WTC11 (cell line): Measurements from ENCODE around the gene DKK3. TPM values are rescaled to one million over a fixed set of nuclear protein-coding genes. Genes with fewer than 3 reads are reported as not detected.

Experiments used
- ATAC-seq: fragments of 200-7000 bp; cut with Tn5 transposase; 2 replicates; pipeline ENCODE4 v1.10.0; 2021; ENCODE audit warnings: mild to moderate bottlenecking, moderate library complexity
- CTCF ChIA-PET: fragments of 300-600 bp; sonication (Branson Sonifier 250); formaldehyde crosslinking; loops from one replicate; lab custom pipeline; 2021; ENCODE audit warnings: antibody characterized with exemption; lab: Charles Lee
- POLR2A ChIA-PET: fragments of 350-600 bp; sonication (Branson Sonifier 250); formaldehyde crosslinking; loops from one replicate; lab custom pipeline; 2021; ENCODE audit warnings: antibody characterized with exemption; lab: Charles Lee
- DNase-seq: peaks from one replicate; pipeline ENCODE4 v3.0.0; 2021; ENCODE audit warnings: low spot score
- H3K27ac Mint-ChIP-seq: 2 replicates; pipeline ENCODE4 v1.8.0; 2021; ENCODE audit warnings: mixed read lengths
- H3K27me3 Mint-ChIP-seq: 2 replicates; pipeline ENCODE4 v1.8.0; 2021; ENCODE audit warnings: low read depth, mild to moderate bottlenecking, moderate library complexity, mixed read lengths
- H3K36me3 Mint-ChIP-seq: 2 replicates; pipeline ENCODE4 v1.8.0; 2021; ENCODE audit warnings: mixed read lengths
- H3K4me1 Mint-ChIP-seq: 2 replicates; pipeline ENCODE4 v1.8.0; 2022; ENCODE audit warnings: mixed read lengths
- H3K4me3 Mint-ChIP-seq: 2 replicates; pipeline ENCODE4 v1.8.0; 2021; ENCODE audit warnings: mild to moderate bottlenecking, moderate library complexity, mixed read lengths
- H3K9me3 Mint-ChIP-seq: 2 replicates; pipeline ENCODE4 v1.8.0; 2021; ENCODE audit warnings: mixed read lengths
- ETV6 ChIP-seq: sonication (generic); formaldehyde crosslinking; IDR thresholded peaks from 2 replicates; pipeline ENCODE4 v1.8.1; 2022; ENCODE audit warnings: mild to moderate bottlenecking, missing genetic modification reagents
- GTF2I ChIP-seq: fragments of 250-450 bp; sonication (Bioruptor Pico); conservative IDR thresholded peaks from 2 replicates; pipeline ENCODE4 v1.4.0; 2021; ENCODE audit warnings: mild to moderate bottlenecking
- MYBL2 ChIP-seq: sonication (generic); formaldehyde crosslinking; IDR thresholded peaks from 2 replicates; pipeline ENCODE4 v1.8.1; 2023; ENCODE audit warnings: mild to moderate bottlenecking, moderate library complexity, missing genetic modification reagents
- NR1H2 ChIP-seq: sonication (generic); formaldehyde crosslinking; IDR thresholded peaks from 2 replicates; pipeline ENCODE4 v1.9.0; 2021; ENCODE audit warnings: mild to moderate bottlenecking, moderate library complexity, missing genetic modification reagents
- NR2C2 ChIP-seq: sonication (generic); formaldehyde crosslinking; IDR thresholded peaks from 2 replicates; pipeline ENCODE4 v1.8.0; 2022; ENCODE audit warnings: mild to moderate bottlenecking, missing genetic modification reagents
- RORB ChIP-seq: fragments of 250-450 bp; sonication (Bioruptor Pico); IDR thresholded peaks from 2 replicates; pipeline ENCODE4 v1.9.0; 2021; ENCODE audit warnings: mild to moderate bottlenecking
- SMAD4 ChIP-seq: sonication (generic); formaldehyde crosslinking; IDR thresholded peaks from 2 replicates; pipeline ENCODE4 v1.8.0; 2022; ENCODE audit warnings: mild to moderate bottlenecking, missing genetic modification reagents
- ZNF263 ChIP-seq: sonication (generic); formaldehyde crosslinking; IDR thresholded peaks from 2 replicates; pipeline ENCODE4 v1.8.1; 2022; ENCODE audit warnings: low read depth, mild to moderate bottlenecking, moderate library complexity, missing genetic modification reagents
- total RNA-seq: library from RNA; stranded (reverse); gene quantifications from 3 replicates; pipeline ENCODE4 v1.2.3, GENCODE V29; 2021
- TF ChIP-seq, protein P1 (sequence below): sonication (generic); formaldehyde crosslinking; IDR thresholded peaks from 2 replicates; pipeline ENCODE4 v1.8.1; 2023; ENCODE audit warnings: mild to moderate bottlenecking, missing genetic modification reagents, borderline replicate concordance
- TF ChIP-seq, protein P2 (sequence below): sonication (generic); formaldehyde crosslinking; conservative IDR thresholded peaks from 2 replicates; pipeline ENCODE4 v1.8.1; 2023; ENCODE audit warnings: mild to moderate bottlenecking, low read depth, missing genetic modification reagents, moderate library complexity
- TF ChIP-seq, protein P3 (sequence below): sonication (generic); formaldehyde crosslinking; IDR thresholded peaks from 2 replicates; pipeline ENCODE4 v1.8.1; 2023; ENCODE audit warnings: mild to moderate bottlenecking, missing genetic modification reagents, moderate library complexity
- TF ChIP-seq, protein P4 (sequence below): sonication (generic); formaldehyde crosslinking; IDR thresholded peaks from 2 replicates; pipeline ENCODE4 v1.8.1; 2022; ENCODE audit warnings: missing genetic modification reagents, borderline replicate concordance
- TF ChIP-seq, protein P5 (sequence below): sonication (generic); formaldehyde crosslinking; IDR thresholded peaks from 2 replicates; pipeline ENCODE4 v1.8.0; 2022; ENCODE audit warnings: missing genetic modification reagents
- TF ChIP-seq, protein P6 (sequence below): sonication (generic); formaldehyde crosslinking; IDR thresholded peaks from 2 replicates; pipeline ENCODE4 v1.8.1; 2022; ENCODE audit warnings: low read depth, mild to moderate bottlenecking, moderate library complexity, missing genetic modification reagents, borderline replicate concordance
- TF ChIP-seq, protein P7 (sequence below): sonication (generic); formaldehyde crosslinking; IDR thresholded peaks from 2 replicates; pipeline ENCODE4 v1.8.1; 2023; ENCODE audit warnings: mild to moderate bottlenecking, missing genetic modification reagents
- TF ChIP-seq, protein P8 (sequence below): sonication (generic); formaldehyde crosslinking; IDR thresholded peaks from 2 replicates; pipeline ENCODE4 v1.8.0; 2022; ENCODE audit warnings: mild to moderate bottlenecking, missing genetic modification reagents

DKK3 gene
- total RNA-seq, 1 experiment from 2014 or later: 17.6 TPM

DNA sequence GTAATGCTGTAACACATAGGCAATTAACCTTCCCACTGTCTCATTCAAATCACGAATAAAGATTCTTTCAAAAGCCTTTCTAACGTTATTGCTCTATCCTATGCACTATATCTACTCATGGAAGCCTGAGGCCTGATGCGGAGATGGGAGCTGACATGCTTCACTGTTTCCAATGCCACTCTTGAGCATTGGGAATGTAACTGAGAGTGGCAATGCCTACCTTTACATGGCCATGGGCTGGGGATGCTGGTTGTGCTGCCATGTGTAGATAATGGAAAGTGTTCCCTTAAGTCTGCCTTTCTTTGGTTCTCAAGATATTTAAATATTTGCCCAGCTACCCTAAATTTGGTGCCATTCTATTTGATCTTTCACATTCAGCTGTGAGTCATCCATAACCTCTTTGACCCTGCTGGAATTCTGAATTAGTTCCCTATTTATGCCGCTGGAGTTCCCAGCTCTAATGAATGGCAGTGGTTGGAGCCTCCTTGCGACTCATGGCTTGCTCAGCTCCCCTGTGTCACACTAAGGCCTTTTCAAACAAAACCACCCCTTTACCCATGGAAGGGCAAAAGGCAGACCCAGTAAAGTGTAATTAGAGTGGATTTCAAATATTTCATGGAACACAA, 21.4 kb upstream of the DKK3 start (continued):
- no peak for TF ChIP-seq MYBL2 (CRISPR knock-in tag)
- TF ChIP-seq, protein P1, sequence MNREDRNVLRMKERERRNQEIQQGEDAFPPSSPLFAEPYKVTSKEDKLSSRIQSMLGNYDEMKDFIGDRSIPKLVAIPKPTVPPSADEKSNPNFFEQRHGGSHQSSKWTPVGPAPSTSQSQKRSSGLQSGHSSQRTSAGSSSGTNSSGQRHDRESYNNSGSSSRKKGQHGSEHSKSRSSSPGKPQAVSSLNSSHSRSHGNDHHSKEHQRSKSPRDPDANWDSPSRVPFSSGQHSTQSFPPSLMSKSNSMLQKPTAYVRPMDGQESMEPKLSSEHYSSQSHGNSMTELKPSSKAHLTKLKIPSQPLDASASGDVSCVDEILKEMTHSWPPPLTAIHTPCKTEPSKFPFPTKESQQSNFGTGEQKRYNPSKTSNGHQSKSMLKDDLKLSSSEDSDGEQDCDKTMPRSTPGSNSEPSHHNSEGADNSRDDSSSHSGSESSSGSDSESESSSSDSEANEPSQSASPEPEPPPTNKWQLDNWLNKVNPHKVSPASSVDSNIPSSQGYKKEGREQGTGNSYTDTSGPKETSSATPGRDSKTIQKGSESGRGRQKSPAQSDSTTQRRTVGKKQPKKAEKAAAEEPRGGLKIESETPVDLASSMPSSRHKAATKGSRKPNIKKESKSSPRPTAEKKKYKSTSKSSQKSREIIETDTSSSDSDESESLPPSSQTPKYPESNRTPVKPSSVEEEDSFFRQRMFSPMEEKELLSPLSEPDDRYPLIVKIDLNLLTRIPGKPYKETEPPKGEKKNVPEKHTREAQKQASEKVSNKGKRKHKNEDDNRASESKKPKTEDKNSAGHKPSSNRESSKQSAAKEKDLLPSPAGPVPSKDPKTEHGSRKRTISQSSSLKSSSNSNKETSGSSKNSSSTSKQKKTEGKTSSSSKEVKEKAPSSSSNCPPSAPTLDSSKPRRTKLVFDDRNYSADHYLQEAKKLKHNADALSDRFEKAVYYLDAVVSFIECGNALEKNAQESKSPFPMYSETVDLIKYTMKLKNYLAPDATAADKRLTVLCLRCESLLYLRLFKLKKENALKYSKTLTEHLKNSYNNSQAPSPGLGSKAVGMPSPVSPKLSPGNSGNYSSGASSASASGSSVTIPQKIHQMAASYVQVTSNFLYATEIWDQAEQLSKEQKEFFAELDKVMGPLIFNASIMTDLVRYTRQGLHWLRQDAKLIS: no peak
- TF ChIP-seq, protein P2, sequence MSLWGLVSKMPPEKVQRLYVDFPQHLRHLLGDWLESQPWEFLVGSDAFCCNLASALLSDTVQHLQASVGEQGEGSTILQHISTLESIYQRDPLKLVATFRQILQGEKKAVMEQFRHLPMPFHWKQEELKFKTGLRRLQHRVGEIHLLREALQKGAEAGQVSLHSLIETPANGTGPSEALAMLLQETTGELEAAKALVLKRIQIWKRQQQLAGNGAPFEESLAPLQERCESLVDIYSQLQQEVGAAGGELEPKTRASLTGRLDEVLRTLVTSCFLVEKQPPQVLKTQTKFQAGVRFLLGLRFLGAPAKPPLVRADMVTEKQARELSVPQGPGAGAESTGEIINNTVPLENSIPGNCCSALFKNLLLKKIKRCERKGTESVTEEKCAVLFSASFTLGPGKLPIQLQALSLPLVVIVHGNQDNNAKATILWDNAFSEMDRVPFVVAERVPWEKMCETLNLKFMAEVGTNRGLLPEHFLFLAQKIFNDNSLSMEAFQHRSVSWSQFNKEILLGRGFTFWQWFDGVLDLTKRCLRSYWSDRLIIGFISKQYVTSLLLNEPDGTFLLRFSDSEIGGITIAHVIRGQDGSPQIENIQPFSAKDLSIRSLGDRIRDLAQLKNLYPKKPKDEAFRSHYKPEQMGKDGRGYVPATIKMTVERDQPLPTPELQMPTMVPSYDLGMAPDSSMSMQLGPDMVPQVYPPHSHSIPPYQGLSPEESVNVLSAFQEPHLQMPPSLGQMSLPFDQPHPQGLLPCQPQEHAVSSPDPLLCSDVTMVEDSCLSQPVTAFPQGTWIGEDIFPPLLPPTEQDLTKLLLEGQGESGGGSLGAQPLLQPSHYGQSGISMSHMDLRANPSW (CRISPR knock-in tag): no peak
- TF ChIP-seq ZNF263 (CRISPR knock-in tag): no peak

DNA sequence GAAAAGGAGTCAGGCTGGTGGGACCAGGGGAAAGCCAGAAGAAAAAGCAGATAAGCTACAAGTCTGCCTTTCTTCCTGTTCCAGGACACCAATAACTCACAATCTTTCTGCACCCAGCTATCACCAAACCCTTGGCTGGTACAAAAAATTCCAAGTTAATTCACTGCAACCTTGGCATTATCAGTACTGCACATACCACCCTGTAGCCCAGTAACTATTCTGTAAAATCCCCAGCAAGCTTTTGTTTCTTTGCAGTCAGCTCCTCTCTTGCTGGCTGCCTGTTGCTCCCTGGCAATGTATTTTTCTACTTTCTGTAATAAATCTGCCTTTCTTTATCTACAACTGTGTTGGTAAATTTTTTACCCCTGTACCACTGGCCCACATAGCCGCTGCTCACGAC, 20.7 kb upstream of the DKK3 start:
- TF ChIP-seq RORB: no peak
- no peak for TF ChIP-seq SMAD4 (CRISPR knock-in tag)
- TF ChIP-seq, protein P3, sequence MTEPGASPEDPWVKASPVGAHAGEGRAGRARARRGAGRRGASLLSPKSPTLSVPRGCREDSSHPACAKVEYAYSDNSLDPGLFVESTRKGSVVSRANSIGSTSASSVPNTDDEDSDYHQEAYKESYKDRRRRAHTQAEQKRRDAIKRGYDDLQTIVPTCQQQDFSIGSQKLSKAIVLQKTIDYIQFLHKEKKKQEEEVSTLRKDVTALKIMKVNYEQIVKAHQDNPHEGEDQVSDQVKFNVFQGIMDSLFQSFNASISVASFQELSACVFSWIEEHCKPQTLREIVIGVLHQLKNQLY: no peak
- TF ChIP-seq, protein P4, sequence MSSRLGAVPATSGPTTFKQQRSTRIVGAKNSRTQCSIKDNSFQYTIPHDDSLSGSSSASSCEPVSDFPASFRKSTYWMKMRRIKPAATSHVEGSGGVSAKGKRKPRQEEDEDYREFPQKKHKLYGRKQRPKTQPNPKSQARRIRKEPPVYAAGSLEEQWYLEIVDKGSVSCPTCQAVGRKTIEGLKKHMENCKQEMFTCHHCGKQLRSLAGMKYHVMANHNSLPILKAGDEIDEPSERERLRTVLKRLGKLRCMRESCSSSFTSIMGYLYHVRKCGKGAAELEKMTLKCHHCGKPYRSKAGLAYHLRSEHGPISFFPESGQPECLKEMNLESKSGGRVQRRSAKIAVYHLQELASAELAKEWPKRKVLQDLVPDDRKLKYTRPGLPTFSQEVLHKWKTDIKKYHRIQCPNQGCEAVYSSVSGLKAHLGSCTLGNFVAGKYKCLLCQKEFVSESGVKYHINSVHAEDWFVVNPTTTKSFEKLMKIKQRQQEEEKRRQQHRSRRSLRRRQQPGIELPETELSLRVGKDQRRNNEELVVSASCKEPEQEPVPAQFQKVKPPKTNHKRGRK: no peak
- TF ChIP-seq, protein P5, sequence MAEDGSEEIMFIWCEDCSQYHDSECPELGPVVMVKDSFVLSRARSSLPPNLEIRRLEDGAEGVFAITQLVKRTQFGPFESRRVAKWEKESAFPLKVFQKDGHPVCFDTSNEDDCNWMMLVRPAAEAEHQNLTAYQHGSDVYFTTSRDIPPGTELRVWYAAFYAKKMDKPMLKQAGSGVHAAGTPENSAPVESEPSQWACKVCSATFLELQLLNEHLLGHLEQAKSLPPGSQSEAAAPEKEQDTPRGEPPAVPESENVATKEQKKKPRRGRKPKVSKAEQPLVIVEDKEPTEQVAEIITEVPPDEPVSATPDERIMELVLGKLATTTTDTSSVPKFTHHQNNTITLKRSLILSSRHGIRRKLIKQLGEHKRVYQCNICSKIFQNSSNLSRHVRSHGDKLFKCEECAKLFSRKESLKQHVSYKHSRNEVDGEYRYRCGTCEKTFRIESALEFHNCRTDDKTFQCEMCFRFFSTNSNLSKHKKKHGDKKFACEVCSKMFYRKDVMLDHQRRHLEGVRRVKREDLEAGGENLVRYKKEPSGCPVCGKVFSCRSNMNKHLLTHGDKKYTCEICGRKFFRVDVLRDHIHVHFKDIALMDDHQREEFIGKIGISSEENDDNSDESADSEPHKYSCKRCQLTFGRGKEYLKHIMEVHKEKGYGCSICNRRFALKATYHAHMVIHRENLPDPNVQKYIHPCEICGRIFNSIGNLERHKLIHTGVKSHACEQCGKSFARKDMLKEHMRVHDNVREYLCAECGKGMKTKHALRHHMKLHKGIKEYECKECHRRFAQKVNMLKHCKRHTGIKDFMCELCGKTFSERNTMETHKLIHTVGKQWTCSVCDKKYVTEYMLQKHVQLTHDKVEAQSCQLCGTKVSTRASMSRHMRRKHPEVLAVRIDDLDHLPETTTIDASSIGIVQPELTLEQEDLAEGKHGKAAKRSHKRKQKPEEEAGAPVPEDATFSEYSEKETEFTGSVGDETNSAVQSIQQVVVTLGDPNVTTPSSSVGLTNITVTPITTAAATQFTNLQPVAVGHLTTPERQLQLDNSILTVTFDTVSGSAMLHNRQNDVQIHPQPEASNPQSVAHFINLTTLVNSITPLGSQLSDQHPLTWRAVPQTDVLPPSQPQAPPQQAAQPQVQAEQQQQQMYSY (CRISPR knock-in tag): no peak
- no peak for TF ChIP-seq GTF2I (CRISPR knock-in tag)
- TF ChIP-seq, protein P6, sequence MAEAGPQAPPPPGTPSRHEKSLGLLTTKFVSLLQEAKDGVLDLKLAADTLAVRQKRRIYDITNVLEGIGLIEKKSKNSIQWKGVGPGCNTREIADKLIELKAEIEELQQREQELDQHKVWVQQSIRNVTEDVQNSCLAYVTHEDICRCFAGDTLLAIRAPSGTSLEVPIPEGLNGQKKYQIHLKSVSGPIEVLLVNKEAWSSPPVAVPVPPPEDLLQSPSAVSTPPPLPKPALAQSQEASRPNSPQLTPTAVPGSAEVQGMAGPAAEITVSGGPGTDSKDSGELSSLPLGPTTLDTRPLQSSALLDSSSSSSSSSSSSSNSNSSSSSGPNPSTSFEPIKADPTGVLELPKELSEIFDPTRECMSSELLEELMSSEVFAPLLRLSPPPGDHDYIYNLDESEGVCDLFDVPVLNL (CRISPR knock-in tag): no peak
- TF ChIP-seq, protein P7, sequence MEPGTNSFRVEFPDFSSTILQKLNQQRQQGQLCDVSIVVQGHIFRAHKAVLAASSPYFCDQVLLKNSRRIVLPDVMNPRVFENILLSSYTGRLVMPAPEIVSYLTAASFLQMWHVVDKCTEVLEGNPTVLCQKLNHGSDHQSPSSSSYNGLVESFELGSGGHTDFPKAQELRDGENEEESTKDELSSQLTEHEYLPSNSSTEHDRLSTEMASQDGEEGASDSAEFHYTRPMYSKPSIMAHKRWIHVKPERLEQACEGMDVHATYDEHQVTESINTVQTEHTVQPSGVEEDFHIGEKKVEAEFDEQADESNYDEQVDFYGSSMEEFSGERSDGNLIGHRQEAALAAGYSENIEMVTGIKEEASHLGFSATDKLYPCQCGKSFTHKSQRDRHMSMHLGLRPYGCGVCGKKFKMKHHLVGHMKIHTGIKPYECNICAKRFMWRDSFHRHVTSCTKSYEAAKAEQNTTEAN (CRISPR knock-in tag): no peak
- TF ChIP-seq, protein P8, sequence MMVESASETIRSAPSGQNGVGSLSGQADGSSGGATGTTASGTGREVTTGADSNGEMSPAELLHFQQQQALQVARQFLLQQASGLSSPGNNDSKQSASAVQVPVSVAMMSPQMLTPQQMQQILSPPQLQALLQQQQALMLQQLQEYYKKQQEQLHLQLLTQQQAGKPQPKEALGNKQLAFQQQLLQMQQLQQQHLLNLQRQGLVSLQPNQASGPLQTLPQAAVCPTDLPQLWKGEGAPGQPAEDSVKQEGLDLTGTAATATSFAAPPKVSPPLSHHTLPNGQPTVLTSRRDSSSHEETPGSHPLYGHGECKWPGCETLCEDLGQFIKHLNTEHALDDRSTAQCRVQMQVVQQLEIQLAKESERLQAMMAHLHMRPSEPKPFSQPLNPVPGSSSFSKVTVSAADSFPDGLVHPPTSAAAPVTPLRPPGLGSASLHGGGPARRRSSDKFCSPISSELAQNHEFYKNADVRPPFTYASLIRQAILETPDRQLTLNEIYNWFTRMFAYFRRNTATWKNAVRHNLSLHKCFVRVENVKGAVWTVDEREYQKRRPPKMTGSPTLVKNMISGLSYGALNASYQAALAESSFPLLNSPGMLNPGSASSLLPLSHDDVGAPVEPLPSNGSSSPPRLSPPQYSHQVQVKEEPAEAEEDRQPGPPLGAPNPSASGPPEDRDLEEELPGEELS (CRISPR knock-in tag): no peak
- no peak for TF ChIP-seq NR2C2 (CRISPR knock-in tag)
- no peak for TF ChIP-seq ETV6 (CRISPR knock-in tag)
- no peak for TF ChIP-seq NR1H2 (CRISPR knock-in tag)
- no peak overlapping the region for H3K27ac Mint-ChIP-seq
- peaks cover 7% of the 10 kb centered on the region for H3K36me3 Mint-ChIP-seq
- ChIA-PET CTCF (interaction anchor here (1.0 kb wide), 1 partner anchor 62 kb away, joined by 3 read pairs; no protein-coding TSS in a partner anchor), POLR2A (no interaction called here)
- H3K4me3 Mint-ChIP-seq: no peak overlapping the region
- DNase-seq: no peak
- ATAC-seq: no peak
- H3K27me3 Mint-ChIP-seq: no peaks in the 10 kb centered on the region
- H3K4me1 Mint-ChIP-seq: peaks cover 5% of the 10 kb centered on the region
- H3K9me3 Mint-ChIP-seq: peaks cover 23% of the 10 kb centered on the region
